H9 (cell line): Measurements from ENCODE around the gene BRWD1. TPM values are rescaled to one million over a fixed set of nuclear protein-coding genes. Genes with fewer than 3 reads are reported as not detected.
A peak's percentile ranks its signal among the peaks of the same experiment; 100 is the strongest.

ENCODE experiments used
- DNase-seq: peaks from one replicate; pipeline ENCODE4 v3.0.0-alpha.2; 2017
- H2AFZ ChIP-seq: one replicate; pipeline ENCODE4 v1.6.1; 2013; ENCODE audit warnings: mild to moderate bottlenecking, low read length, control low read depth, moderate library complexity
- H2AK5ac ChIP-seq: 2 replicates; pipeline ENCODE4 v1.6.1; 2013; ENCODE audit warnings: low read length, control low read depth, mixed read lengths; ENCODE audit not compliant: insufficient read length
- H2BK120ac ChIP-seq: one replicate; pipeline ENCODE4 v1.6.1; 2013; ENCODE audit warnings: low read depth, mild to moderate bottlenecking, low read length, control low read depth, inconsistent platforms; ENCODE audit not compliant: poor library complexity, severe bottlenecking
- H2BK12ac ChIP-seq: 2 replicates; pipeline ENCODE4 v1.6.1; 2013; ENCODE audit warnings: low read length, control low read depth, mixed read lengths, low read depth; ENCODE audit not compliant: insufficient read length
- H2BK15ac ChIP-seq: 2 replicates; pipeline ENCODE4 v1.6.1; 2013; ENCODE audit warnings: low read depth, low read length, control low read depth
- H2BK20ac ChIP-seq: one replicate; pipeline ENCODE4 v1.6.1; 2013; ENCODE audit warnings: low read depth, mild to moderate bottlenecking, low read length, control low read depth, inconsistent platforms; ENCODE audit not compliant: poor library complexity, severe bottlenecking
- H2BK5ac ChIP-seq: 2 replicates; pipeline ENCODE4 v1.6.1; 2013; ENCODE audit warnings: low read length, control low read depth, mixed read lengths; ENCODE audit not compliant: insufficient read length
- H3K14ac ChIP-seq: 2 replicates; pipeline ENCODE4 v1.6.1; 2013; ENCODE audit warnings: low read length, control low read depth; ENCODE audit not compliant: insufficient read depth
- H3K18ac ChIP-seq: 2 replicates; pipeline ENCODE4 v1.6.1; 2013; ENCODE audit warnings: low read depth, mild to moderate bottlenecking, mixed read lengths, low read length, control low read depth; ENCODE audit not compliant: insufficient read length
- H3K23ac ChIP-seq: 2 replicates; pipeline ENCODE4 v1.6.1; 2013; ENCODE audit warnings: low read length, control low read depth, mixed read lengths, low read depth; ENCODE audit not compliant: insufficient read length
- H3K23me2 ChIP-seq: 2 replicates; pipeline ENCODE4 v1.6.1; 2013; ENCODE audit warnings: low read depth, mild to moderate bottlenecking, mixed read lengths, low read length, control low read depth; ENCODE audit not compliant: insufficient read length, poor library complexity, severe bottlenecking
- H3K27ac ChIP-seq: 2 replicates; pipeline ENCODE4 v1.5.1; 2013; ENCODE audit warnings: low read length, control low read depth, mixed read lengths, low read depth; ENCODE audit not compliant: insufficient read length
- H3K27me3 ChIP-seq: 2 replicates; pipeline ENCODE4 v1.6.1; 2013; ENCODE audit warnings: low read length, control low read depth, inconsistent platforms; ENCODE audit not compliant: insufficient read depth
- H3K4ac ChIP-seq: 2 replicates; pipeline ENCODE4 v1.6.1; 2013; ENCODE audit warnings: low read depth, mild to moderate bottlenecking, control low read depth, inconsistent platforms, low read length, moderate library complexity
- H3K4me1 ChIP-seq: 2 replicates; pipeline ENCODE4 v1.6.1; 2013; ENCODE audit warnings: low read length, control low read depth, inconsistent platforms; ENCODE audit not compliant: insufficient read depth
- H3K4me2 ChIP-seq: 2 replicates; pipeline ENCODE4 v1.6.1; 2013; ENCODE audit warnings: low read length, control low read depth, mixed read lengths; ENCODE audit not compliant: insufficient read length, insufficient read depth
- H3K56ac ChIP-seq: 2 replicates; pipeline ENCODE4 v1.6.1; 2013; ENCODE audit warnings: low read depth, mild to moderate bottlenecking, mixed read lengths, low read length, control low read depth; ENCODE audit not compliant: insufficient read length
- H3K79me1 ChIP-seq: 2 replicates; pipeline ENCODE4 v1.6.1; 2013; ENCODE audit warnings: low read depth, mild to moderate bottlenecking, moderate library complexity, low read length, control low read depth, inconsistent platforms; ENCODE audit not compliant: insufficient read depth, poor library complexity, severe bottlenecking
- H3K79me2 ChIP-seq: 2 replicates; pipeline ENCODE4 v1.6.1; 2013; ENCODE audit warnings: low read length, control low read depth, inconsistent platforms; ENCODE audit not compliant: insufficient read depth
- H3K9ac ChIP-seq: 2 replicates; pipeline ENCODE4 v1.6.1; 2013; ENCODE audit warnings: low read length, control low read depth, mixed read lengths; ENCODE audit not compliant: insufficient read length; ENCODE audit errors: extremely low read depth
- H3K9me3 ChIP-seq: one replicate; pipeline ENCODE4 v1.6.1; 2013; ENCODE audit warnings: low read depth, low read length, inconsistent platforms; ENCODE audit not compliant: control insufficient read depth
- H3T11ph ChIP-seq: one replicate; pipeline ENCODE4 v1.6.1; 2013; ENCODE audit warnings: mild to moderate bottlenecking, low read length, control low read depth, inconsistent platforms
- H4K20me1 ChIP-seq: one replicate; pipeline ENCODE4 v1.6.1; 2013; ENCODE audit not compliant: control insufficient read depth, insufficient read length, insufficient read depth
- H4K5ac ChIP-seq: 2 replicates; pipeline ENCODE4 v1.6.1; 2013; ENCODE audit warnings: low read depth, mild to moderate bottlenecking, mixed read lengths, low read length, control low read depth; ENCODE audit not compliant: insufficient read length
- H4K8ac ChIP-seq: replicated peaks from 2 replicates; pipeline ENCODE4 v1.6.1; 2013; ENCODE audit warnings: low read length, control low read depth, mixed read lengths, low read depth; ENCODE audit not compliant: insufficient read length
- H4K91ac ChIP-seq: 2 replicates; pipeline ENCODE4 v1.6.1; 2013; ENCODE audit warnings: low read depth, mild to moderate bottlenecking, moderate library complexity, mixed read lengths, low read length, control low read depth; ENCODE audit not compliant: insufficient read length
- H3K27ac Mint-ChIP-seq, 3 experiments: 2 replicates in 2 of 3; 3 replicates in 1 of 3; pipeline ENCODE4 v1.8.0; 2020 to 2021; ENCODE audit warnings: mixed read lengths in 3 of 3, mild to moderate bottlenecking in 1 of 3, moderate library complexity in 1 of 3
- H3K27me3 Mint-ChIP-seq: 2 replicates; pipeline ENCODE4 v1.8.0; 2021; ENCODE audit warnings: low read depth, mild to moderate bottlenecking, moderate library complexity, mixed read lengths
- H3K36me3 Mint-ChIP-seq, 3 experiments: 2 replicates in 2 of 3; 3 replicates in 1 of 3; pipeline ENCODE4 v1.8.0; 2020 to 2021; ENCODE audit warnings: low read depth in 3 of 3, mixed read lengths in 3 of 3; ENCODE audit not compliant: insufficient read depth in 1 of 3
- H3K4me1 Mint-ChIP-seq, 2 experiments: 2 replicates each; pipeline ENCODE4 v1.8.0; 2020; ENCODE audit warnings: mixed read lengths in 2 of 2
- H3K4me3 Mint-ChIP-seq, 2 experiments: 2 replicates in 1 of 2; 3 replicates in 1 of 2; pipeline ENCODE4 v1.8.0; 2020 to 2021; ENCODE audit warnings: mild to moderate bottlenecking in 2 of 2, mixed read lengths in 2 of 2, moderate library complexity in 1 of 2
- H3K9me3 Mint-ChIP-seq, 2 experiments: 2 replicates in 1 of 2; 3 replicates in 1 of 2; pipeline ENCODE4 v1.8.0; 2020; ENCODE audit warnings: mild to moderate bottlenecking in 2 of 2, mixed read lengths in 2 of 2, moderate library complexity in 1 of 2
- WGBS: extraction: QIAGEN DNeasy Blood & Tissue Kit; methylation state at CpG from one replicate; pipeline ENCODE4 v1.1.7; 2013; ENCODE audit warnings: missing lambda C conversion rate, low lambda C conversion rate, mixed read lengths; ENCODE audit not compliant: insufficient read length; ENCODE audit errors: extremely low coverage; 5-methylcytosine and 5-hydroxymethylcytosine counted together
- total RNA-seq: library from RNA; stranded (reverse); gene quantifications from 2 replicates; pipeline ENCODE4 v1.2.1, GENCODE V29; 2021
- TF ChIP-seq, protein P1 (sequence below): fragments of 200-600 bp; sonication (generic); conservative IDR thresholded peaks from 3 replicates; pipeline ENCODE4 v1.8.0; 2021; ENCODE audit warnings: antibody characterized with exemption, mild to moderate bottlenecking

BRWD1 gene
- total RNA-seq, 1 experiment from 2014 or later = 48.4 TPM

DNA sequence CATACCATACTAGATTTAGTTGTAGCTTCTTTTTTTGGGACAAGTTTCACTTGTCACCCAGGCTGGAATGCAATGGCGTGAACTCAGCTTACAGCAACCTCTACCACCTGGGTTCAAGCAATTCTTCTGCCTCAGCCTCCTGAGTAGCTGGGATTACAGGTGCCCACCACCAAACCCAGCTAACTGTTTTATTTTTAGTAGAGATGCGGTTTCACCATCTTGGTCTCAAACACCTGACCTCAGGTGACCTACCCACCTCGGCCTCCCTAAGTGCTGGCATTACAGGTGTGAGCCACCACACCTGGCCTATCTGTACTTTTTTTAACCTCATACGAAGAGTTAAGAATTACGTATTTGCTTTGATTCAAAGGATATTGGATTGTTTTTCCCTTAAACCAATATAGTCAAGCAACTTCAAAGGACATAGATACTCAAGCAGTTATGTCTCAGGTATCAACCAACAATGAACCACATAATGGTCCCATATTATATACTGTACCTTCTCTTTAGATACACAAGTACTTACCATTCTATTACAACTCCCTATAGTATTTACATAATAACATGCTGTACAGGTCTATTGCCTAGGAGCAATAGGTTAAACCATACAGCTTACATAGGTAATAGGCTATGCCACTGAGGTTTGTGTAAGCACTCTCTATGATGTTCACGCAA is 28.0 kb upstream of the BRWD1 start:
- Histone ChIP-seq H2BK5ac (no peak overlapping the region), H2BK15ac (no peak overlapping the region), H3K9ac (no peak overlapping the region), H3K4ac (no peak overlapping the region), H3K79me1 (no peaks in the 10 kb centered on the region), H4K91ac (no peak overlapping the region), H3K56ac (no peak overlapping the region), H3K23me2 (no peaks in the 10 kb centered on the region), H2AFZ (no peak overlapping the region), H2AK5ac (no peak overlapping the region), H4K5ac (no peak overlapping the region), H3K27ac (no peak overlapping the region), H3K9me3 (no peaks in the 10 kb centered on the region), H3K14ac (no peak overlapping the region), H4K20me1 (no peaks in the 10 kb centered on the region), H3K4me1 (no peaks in the 10 kb centered on the region), H4K8ac (no peak overlapping the region), H2BK120ac (no peak overlapping the region), H3K27me3 (no peaks in the 10 kb centered on the region), H3T11ph (no peak overlapping the region), H3K18ac (no peak overlapping the region), H3K79me2 (peaks cover 3% of the 10 kb centered on the region; the same call in 1 of the 2 replicates), H3K4me2 (no peak overlapping the region), H3K23ac (no peak overlapping the region), H2BK12ac (no peak overlapping the region), H2BK20ac (no peak overlapping the region)
- TF ChIP-seq, protein P1, sequence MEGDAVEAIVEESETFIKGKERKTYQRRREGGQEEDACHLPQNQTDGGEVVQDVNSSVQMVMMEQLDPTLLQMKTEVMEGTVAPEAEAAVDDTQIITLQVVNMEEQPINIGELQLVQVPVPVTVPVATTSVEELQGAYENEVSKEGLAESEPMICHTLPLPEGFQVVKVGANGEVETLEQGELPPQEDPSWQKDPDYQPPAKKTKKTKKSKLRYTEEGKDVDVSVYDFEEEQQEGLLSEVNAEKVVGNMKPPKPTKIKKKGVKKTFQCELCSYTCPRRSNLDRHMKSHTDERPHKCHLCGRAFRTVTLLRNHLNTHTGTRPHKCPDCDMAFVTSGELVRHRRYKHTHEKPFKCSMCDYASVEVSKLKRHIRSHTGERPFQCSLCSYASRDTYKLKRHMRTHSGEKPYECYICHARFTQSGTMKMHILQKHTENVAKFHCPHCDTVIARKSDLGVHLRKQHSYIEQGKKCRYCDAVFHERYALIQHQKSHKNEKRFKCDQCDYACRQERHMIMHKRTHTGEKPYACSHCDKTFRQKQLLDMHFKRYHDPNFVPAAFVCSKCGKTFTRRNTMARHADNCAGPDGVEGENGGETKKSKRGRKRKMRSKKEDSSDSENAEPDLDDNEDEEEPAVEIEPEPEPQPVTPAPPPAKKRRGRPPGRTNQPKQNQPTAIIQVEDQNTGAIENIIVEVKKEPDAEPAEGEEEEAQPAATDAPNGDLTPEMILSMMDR = no peak
- H3K27ac Mint-ChIP-seq = peak overlapping the region in 1 of 3 experiments; percentile 70; a peak in 1 of 7 replicates
- DNase-seq = no peak
- H3K4me1 Mint-ChIP-seq = peaks cover 17 to 18% of the 10 kb centered on the region in 2 experiments
- H3K9me3 Mint-ChIP-seq = no peaks in the 10 kb centered on the region
- no peak overlapping the region for H3K4me3 Mint-ChIP-seq
- H3K27me3 Mint-ChIP-seq = no peaks in the 10 kb centered on the region
- no CpG with 5 or more reads among the region's 6 CpGs for WGBS
- H3K36me3 Mint-ChIP-seq = peaks cover 35 to 50% (median 50%) of the 10 kb centered on the region in 3 experiments
